ENCODE measurements around the gene SCN10A.

The SCN10A gene

GRCh38 chr3:38816026-38816425 is at the start of gene SCN10A:
TSS of gene SCN10A (minus strand) at chr3:38816217. CDS start at chr3:38794010, 22,207 bp downstream.
- no peak for DNase-seq

DNA sequence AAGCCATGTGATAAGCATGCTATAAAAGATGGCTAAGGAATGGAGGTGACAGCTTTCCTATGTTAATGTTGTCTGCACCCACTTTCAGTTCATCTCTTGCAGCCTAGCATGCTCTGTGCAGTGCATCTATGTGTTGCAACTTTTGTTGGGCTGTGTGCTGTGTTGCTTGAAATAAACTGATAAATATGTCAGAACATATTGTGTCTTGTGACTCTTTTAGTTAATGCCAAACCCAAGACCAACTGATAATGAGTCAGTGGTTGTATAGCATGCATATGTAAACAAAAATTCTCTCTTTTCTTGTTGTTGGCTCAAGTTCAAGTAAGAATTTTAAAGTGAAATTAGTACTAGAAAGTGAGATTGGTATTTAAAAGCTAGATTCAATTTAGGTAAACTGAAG is 37.0 kb upstream of the SCN10A start:
- no peak for DNase-seq

- peak; percentile 37 for DNase-seq
Observed at GRCh38 chr3:38843898-38844297, 27.9 kb upstream of the SCN10A start.

DNA sequence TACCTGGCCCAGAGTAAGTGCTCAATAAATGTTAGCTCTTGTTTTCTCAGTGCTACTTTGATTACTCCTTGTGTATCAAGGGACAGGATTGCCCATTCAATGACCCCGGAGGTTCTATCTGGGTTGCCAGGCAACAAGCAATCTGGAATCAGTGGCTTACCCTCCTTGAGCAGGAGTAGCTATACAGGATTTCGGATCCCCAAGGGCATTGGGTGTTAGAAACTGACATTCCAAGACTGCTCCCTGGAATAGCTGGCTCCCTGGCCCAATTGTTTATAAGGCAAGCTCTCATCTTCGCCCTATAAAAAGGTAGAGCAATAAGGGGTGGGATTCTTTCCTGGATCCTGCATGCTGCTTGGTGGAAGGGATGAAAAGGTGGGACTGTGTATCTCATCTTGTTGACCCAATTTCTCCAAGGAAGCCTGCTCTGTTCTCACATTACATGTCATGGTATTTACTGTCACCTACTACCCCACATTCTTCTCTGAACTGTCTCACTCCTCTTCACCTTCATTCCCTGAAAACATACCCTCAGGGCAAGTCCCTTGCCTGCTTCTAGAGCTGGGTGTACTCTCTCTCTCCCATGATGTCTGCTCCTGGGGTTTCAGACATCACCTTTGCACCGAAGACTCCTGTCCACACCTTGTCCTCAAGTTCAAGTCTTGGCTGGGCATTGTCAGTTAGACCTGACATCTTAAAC is 26.4 kb upstream of the SCN10A start:
- no peak for DNase-seq

- no peak for DNase-seq
Observed at GRCh38 chr3:38840987-38841386, 25.0 kb upstream of the SCN10A start.

DNA sequence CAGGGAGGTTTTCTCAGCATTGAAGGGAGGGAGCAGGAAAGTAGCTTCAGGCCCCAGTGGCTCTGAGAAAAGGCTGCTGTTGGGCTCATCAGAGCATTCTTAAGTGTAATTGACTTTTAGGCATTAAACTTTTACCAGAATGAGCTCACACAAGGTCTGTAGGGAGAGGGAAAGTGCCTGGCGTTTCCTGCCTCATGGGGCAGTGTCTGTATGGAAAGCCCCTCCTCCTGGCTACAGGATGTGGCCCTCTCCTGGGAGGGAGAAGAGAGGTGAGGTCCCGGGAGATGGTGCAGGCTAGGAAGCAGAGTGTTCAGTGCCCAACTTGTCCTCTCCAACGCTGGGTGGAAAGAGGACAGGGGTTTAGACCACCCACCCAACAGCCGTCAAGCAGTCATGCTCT is 21.3 kb upstream of the SCN10A start:
- no peak for DNase-seq

DNA sequence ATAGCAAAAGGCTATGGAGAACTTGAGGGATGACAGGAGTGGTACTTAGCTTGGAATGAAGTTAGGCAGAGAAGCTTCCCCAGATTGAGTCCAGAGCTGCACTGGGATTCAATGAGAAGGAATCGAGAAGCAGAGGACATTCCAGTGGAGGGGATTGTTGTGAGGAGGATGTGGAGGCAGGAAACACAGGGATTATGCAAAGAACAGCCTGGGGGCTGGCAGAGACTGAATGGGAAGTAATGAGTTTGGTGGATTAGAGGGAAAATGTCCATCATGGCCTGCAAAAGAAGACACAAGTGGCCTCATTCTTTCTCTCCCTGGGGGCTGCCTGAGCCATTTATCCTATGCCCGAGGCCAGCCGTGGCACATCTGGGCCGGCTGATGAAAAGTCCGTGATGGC is 20.5 kb upstream of the SCN10A start:
- DNase-seq = no peak

DNA sequence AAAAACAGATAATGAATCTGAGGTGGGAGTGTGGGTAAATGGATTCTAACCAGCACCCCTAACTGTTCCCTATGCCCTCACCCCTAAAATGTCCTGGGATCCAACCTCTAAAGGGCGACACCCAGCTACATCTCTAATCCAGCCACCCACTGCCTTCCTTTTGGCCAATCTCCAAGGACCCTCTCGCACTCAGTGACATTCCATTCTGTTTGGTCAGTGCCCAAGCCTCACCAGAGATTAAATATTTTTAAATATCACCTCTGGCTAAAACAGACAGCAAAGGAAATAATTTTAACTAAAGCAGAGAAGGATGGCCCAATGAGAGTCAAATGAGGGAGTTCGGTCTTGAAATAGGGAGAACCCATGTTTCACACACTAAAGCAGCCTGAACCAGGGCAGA is 19.9 kb upstream of the SCN10A start:
- DNase-seq = no peak

DNA sequence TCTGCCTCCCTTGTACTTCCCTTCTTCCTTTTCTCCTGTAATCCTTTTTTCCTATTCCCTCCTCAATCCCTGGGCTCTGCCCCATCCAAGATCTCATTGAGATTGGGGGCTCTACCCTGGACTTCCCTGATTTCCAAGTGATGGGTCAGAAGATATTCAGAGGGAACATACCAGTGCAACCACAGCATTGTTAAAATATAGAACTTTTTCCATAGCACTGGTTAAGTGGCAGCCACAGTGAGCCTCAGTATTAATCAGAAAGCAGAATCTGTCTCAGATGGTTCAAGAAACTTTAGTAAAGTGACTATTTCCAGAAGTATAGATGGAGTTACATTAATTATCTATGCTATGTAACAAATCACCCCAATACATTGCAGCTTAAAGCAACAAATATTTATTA is 18.7 kb upstream of the SCN10A start:
- DNase-seq = peak; percentile 1

- DNase-seq = peak; percentile 87
Observed at GRCh38 chr3:38834110-38834509, 18.1 kb upstream of the SCN10A start.

- DNase-seq = peak; percentile 81
Observed at GRCh38 chr3:38829404-38829803, 13.4 kb upstream of the SCN10A start.

DNA sequence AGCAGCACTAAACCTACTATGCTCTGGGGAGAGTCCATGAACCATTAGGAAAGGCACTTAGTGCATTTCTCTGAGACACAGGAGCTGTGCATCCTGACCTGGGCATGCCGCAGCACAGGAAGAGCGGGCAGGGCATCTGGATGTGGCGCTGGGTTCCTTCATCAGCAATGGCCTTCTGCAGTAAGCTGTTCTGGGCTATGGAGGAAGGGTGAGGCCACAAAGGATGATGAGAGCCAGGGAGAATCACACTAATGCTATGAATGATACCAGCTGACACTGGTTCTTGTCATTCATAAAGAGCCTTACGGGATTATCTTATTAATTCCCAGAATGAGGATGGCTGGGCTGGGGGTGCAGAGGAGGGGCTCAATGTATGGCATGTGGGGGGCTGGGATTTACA is 12.7 kb upstream of the SCN10A start:
- DNase-seq = no peak

- no peak for DNase-seq
Observed at GRCh38 chr3:38827791-38828190, 11.8 kb upstream of the SCN10A start.

DNA sequence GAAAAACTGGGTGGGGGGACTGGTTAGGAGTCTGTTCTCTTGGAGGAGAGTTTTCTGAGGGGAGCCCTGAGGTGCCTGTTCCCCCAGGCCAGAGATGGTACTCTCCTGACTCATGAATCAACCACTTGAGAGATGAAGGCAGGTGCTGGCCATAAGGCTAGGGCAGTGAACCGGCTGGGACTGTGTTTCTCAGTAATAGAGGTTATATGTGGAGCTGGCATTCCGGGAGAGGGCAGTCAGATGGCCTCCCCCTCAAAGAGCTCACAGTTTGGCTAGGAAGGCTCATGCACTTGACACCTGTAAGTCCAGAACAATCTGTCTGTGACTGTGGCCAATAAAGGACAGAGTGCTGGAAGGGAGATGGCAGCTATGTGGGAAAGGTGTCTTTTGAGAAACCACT is 10.0 kb upstream of the SCN10A start:
- DNase-seq = no peak

DNA sequence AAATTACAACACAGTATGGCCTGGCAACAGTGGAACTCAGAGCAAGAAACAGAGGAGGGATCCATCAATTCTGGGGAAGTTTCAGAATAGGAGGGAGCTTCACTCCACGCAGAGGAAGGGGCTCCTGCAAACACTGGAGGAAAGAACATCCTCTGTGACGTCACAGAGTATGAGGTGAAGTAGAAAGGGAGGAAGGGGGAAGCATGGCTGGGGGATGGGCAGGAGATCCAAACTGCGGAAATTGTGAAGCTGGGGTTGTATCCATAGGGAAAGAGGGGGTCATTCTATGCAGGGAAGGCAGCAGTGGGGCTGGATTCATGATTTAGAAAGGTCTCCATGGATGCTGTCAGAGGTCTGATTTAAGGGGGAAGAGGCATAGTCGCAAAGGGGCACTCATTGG is 8.3 kb upstream of the SCN10A start:
- DNase-seq = no peak

GRCh38 chr3:38823722-38824121 is 7.7 kb upstream of the SCN10A start:
- no peak for DNase-seq

GRCh38 chr3:38823186-38823585 is 7.2 kb upstream of the SCN10A start:
- no peak for DNase-seq

DNA sequence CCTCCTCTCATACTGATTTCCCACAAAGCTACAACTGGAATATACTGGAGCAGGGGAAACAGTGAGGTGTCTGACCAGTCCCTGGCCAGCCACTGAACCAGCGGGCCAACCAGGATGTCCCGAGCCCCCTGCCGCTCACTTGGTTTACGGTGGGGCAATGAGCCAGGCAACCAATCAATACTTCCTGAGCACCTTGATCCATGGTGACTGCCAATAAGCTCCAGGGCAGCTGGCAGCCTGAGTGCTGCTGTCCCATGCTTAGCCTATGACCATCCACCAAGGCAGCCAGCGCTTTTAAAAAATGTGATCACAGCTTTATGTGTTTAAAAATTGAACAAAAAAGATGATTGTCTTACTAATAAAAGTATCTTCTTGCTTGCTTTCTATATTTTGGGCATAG is 4.2 kb downstream of the SCN10A start:
- no peak for DNase-seq

DNA sequence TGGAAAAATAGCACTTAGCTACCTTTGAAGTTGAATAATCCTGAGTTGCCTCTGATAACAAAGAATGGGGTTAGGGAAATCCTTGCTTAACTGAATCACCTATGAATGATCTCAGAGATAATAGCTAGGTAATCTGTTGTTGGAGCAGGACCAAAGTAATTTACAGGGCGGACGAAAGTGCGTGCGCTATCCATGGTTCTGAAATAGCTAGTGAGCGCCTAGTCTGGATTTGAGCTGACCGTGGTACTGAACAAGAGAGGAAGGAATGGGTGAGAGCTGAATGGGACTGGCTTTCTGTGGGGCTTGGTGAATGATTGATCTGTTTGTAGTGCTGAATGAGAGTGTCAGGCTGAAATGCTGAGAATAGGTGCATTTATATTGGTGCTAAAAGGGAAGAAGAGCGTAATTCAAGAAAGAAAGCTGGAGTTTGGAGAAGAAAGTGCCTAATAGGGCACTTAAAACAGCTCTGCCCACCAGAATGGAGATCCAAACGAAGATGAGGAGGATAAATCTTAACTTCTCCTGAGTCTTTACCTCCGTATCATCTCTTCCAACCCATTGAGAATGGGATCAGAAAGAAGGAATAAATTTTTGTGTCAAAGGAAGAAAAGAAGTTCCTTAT is 10.1 kb downstream of the SCN10A start:
- peak; percentile 55 for DNase-seq

- no peak for DNase-seq
Observed at GRCh38 chr3:38805004-38805403, 11.0 kb downstream of the SCN10A start.

GRCh38 chr3:38800511-38800910 is 15.5 kb downstream of the SCN10A start:
- no peak for DNase-seq

DNA sequence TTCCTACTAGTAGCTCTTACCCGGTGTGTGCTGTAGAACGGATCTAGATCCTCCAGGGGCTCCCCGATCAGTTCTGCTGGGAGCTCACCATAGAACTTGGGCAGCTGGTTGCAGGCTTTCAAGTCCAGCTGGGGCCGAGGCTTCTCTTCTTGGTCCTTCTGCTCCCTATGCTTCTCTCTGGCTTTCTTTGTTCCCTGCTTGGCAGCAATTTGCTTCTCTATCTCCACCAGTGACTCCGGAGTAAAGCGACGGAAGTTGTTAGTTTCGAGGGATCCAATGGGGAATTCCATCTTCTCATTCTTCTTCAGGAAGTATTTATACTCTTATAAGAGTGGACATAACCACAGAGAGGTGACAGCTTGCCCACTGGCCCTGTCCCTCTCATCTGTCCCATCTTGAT is 22.3 kb downstream of the SCN10A start:
- DNase-seq = no peak

DNA sequence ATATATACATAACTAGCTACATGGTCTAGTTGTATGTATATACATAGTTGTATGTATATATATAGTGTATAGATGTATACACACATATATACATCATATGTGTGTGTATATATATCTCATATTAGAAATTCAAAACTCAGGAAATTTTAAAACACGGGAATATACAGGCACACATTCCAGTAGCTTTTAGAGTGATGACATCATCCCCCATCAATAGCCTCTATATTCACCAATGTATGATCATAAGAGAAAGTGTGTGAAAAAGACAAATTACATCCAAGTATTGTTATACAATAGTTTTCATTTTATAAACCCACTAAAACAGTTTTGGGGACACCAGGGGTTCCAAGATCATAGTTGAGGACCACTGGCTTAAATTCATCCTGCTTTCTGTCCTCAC is 23.0 kb downstream of the SCN10A start:
- DNase-seq = no peak

- DNase-seq = no peak
Observed at GRCh38 chr3:38782148-38782547, 33.9 kb downstream of the SCN10A start.

DNA sequence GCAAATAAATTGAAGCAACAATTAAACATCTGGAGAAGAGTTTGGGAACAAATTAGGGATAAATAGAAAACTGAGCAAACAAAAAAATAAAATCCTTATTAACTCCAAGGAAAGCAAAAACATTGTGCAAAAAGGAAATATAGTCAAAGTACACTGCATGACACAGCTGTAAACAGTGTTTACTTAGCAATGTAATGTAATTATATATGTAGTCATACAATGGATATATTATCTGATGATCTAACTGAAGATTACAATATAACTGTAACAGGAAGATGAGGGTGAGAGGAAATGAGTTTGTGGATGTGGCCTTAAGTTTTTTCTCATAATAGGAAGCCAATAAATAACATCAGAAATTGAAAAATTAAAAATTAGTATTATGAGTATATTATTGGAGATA is 42.5 kb downstream of the SCN10A start:
- no peak for DNase-seq
